ENCODE data around the gene CST11. TPM values are rescaled to one million over a fixed set of nuclear protein-coding genes. Genes with fewer than 3 reads are reported as not detected.

The CST11 gene
- total and polyA plus RNA-seq, 9 of the 15 experiments (the other 6 are each of a cell fraction or from before 2014, with no cell fraction given), result not detected

DNA sequence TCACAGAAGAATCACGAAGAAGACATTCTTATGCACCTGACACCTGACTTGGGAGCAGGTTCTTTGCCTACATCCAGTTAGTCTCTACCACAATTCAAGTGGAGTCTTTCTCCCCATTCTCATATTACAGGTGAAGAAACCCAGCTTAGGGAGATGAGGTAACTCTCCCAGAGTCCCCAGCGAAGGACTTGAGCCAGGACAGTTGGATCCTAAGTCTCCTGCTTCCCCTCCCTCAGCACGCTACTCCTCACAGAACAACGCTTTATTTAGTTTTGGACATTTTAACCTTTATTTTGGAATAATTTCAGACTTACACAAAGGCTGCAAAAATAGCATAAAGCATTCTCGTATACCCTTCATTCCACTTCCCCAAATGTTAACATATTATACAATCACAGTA lies 14.0 kb downstream of the CST11 start:
- H3K36me3 ChIP-seq (ENCODE audit: control insufficient read depth, insufficient read depth, low read length), result no peaks in the 10 kb centered on the region
- ChIA-PET POLR2A (no interaction called here), CTCF (ENCODE audit: low intra/inter-chr PET ratio) (no interaction called here)
- in situ Hi-C loops (cut with MboI) (loop anchor here (10.0 kb wide), 1 partner anchor 176 kb away; no protein-coding TSS in a partner anchor), intact Hi-C loops (cut with micrococcal nuclease) (no loop called here)
- FAIRE-seq (no peak), DNase-seq (ENCODE audit: extremely low read depth in 1 of 4, low spot score in 3 of 4) (no peak), ATAC-seq (no peak)
- peaks cover 4% of the 10 kb centered on the region in 2 experiments; a peak in 3 of 5 replicates for H3K4me1 ChIP-seq (replicated peaks in 1 of 2; ENCODE audit: control insufficient read depth in 2 of 2, insufficient read depth in 2 of 2, low read length in 2 of 2)
- peak overlapping the region; percentile 19; the same call in 1 of the 2 replicates for H2AFZ ChIP-seq (ENCODE audit: low read depth, low read length)
- H3K27me3 ChIP-seq (ENCODE audit: control insufficient read depth in 2 of 2, insufficient read depth in 2 of 2, low read length in 2 of 2), result peaks cover 0 to 7% of the 10 kb centered on the region in 2 experiments; a peak in 1 of 5 replicates
- no peak overlapping the region for H3K9ac ChIP-seq (ENCODE audit: insufficient read depth in 1 of 2, low read depth in 2 of 2, low read length in 2 of 2)
- H3K9me3 ChIP-seq (replicated peaks; ENCODE audit: control insufficient read depth, insufficient read depth, low read depth, low read length), result no peaks in the 10 kb centered on the region
- H4K20me1 ChIP-seq (replicated peaks; ENCODE audit: control insufficient read depth, insufficient read depth, low read length), result no peaks in the 10 kb centered on the region
- H3K27ac ChIP-seq (ENCODE audit: extremely low read depth, low read depth, low read length), result no peak overlapping the region
- no peaks in the 10 kb centered on the region for H3K9me1 ChIP-seq (ENCODE audit: control insufficient read depth, insufficient read depth, low read length)
- H3K4me2 ChIP-seq (ENCODE audit: insufficient read depth, low read length), result no peak overlapping the region
- no peak for TF ChIP-seq BRCA1 (IDR thresholded peaks at IDR 0.05)
- TF ChIP-seq BRCA1 (CRISPR knock-in tag; IDR thresholded peaks at IDR 0.05), result no peak
- no peak for TF ChIP-seq CBFA2T2 (conservative IDR thresholded peaks at IDR 0.05)
- no peak for TF ChIP-seq SMAD4 (CRISPR knock-in tag; conservative IDR thresholded peaks at IDR 0.05)
- no peak for TF ChIP-seq MEF2A (IDR thresholded peaks at IDR 0.05; ENCODE audit: control insufficient read depth, low read depth, low read length)
- TF ChIP-seq PPARD (CRISPR knock-in tag; IDR thresholded peaks at IDR 0.05), result no peak
- TF ChIP-seq ZNF282 (CRISPR knock-in tag; IDR thresholded peaks at IDR 0.05), result no peak
- TF ChIP-seq EHMT2 (IDR thresholded peaks at IDR 0.05), result no peak
- BruUV-seq (replicated peaks), result no TSS peak
- H3K4me3 ChIP-seq, result no peak overlapping the region
- 10% methylated on average over 5 of the region's 5 CpGs for WGBS (ENCODE audit: insufficient coverage, low coverage, missing lambda C conversion rate)
- H3K79me2 ChIP-seq (ENCODE audit: control insufficient read depth, insufficient read depth, low read length), result no peaks in the 10 kb centered on the region
